OCI-LY3 (cell line): ENCODE measurements around the gene HPCAL1.

ENCODE experiments used
- CTCF ChIP-seq: fragments of 200-600, 300-600 bp; sonication (generic); IDR thresholded peaks from 2 replicates; pipeline ENCODE4 v1.5.1; 2014; ENCODE audit warnings: antibody characterized with exemption, low read length, low read depth
- EZH2phosphoT487 ChIP-seq: fragments of 200-600 bp; shearing (Covaris generic); IDR thresholded peaks from 2 replicates; pipeline ENCODE4 v1.6.1; 2018; ENCODE audit warnings: antibody characterized with exemption, mixed run types, low read depth

- TF ChIP-seq CTCF (no peak), EZH2phosphoT487 (no peak)
Measured at GRCh38 chr2:10370895-10371294, 68.2 kb downstream of the HPCAL1 start.
